HG02885 (cell line): ENCODE results near the gene HPCAL1.
A peak's percentile ranks its signal among the peaks of the same experiment; 100 is the strongest.
"Not testable (repeated sequence)": the region's sequence is repeated elsewhere in the genome, so short reads cannot be mapped to it uniquely, and the experiment has no call there.

Experiments used
- ATAC-seq: cut with Tn5 transposase; IDR thresholded peaks from one replicate; pipeline ENCODE4 v1.9.1; 2021; ENCODE audit warnings: mild to moderate bottlenecking; ENCODE audit not compliant: unreplicated experiment, poor library complexity

The HPCAL1 gene

GRCh38 chr2:10447895-10448575 is 145.3 kb downstream of the HPCAL1 start, which contains the start of gene ODC1:
TSS of gene ODC1 (minus strand) at chr2:10448327. CDS start at chr2:10445032, 3,295 bp downstream.
- peak; percentile 76 for ATAC-seq

GRCh38 chr2:10448576-10449485 is 146.1 kb downstream of the HPCAL1 start:
- ATAC-seq, result peak; percentile 63

DNA sequence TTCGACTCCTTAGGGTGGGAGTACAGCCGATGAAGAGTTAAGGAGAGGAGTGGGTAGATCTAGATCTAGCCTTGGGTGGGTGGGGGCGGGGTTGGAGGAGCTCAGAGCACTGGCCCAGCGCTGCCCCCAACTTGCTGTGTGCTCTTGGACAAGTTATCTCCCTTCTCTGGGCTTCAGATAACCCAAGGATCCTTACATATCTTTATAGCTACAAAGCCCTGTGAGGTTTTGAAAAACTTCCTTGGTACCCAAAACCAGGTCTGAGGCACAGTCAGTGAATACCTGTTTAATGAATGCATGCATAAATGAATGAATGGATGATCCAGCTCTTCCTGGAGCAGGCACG is 146.8 kb downstream of the HPCAL1 start:
- no peak for ATAC-seq

DNA sequence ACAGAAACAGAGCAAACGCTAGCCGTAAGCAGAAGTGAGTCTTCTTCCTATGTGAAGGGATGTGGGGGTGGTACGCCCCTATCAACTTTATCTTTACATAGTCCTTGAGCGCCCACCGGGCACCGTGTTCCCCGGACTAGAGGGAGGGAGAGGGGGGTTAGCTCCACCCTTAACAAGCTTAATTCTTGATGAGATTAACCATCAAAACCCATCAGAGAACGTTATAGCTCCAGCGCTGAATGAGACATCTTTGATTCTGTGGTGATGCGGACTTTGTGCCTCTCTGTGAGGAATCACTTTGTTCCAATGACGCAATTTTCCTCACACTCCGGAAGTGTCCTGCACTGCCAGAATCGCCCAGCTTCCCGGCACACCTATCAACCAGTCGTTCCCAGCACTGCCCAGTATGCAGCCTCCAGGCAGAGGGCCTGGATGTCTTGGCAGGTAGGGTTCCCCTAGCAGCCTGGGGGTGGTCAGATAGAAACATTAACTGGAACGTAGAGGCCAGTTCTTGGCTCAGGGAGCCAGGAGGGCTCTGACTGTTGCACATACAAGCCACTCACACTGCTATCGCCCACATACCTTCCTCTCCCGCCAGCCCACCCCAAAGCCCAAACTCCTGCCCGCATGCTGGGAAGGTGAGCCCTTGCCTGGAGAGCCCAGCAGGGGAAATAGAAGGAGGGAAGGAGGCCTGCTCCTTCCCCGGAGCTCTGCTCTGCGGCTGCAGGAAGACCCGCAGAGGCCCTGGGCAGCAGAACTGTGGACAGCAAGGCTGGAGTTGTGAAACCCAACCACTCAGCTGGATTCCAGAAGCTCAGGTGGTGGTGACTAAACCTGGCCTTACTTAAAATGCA is 147.4 kb downstream of the HPCAL1 start:
- no peak for ATAC-seq

- ATAC-seq, result no peak
These were observed 149.1 kb downstream of the HPCAL1 start for GRCh38 chr2:10451819-10452218.

GRCh38 chr2:10452312-10452711 is 149.6 kb downstream of the HPCAL1 start:
- ATAC-seq, result no peak

DNA sequence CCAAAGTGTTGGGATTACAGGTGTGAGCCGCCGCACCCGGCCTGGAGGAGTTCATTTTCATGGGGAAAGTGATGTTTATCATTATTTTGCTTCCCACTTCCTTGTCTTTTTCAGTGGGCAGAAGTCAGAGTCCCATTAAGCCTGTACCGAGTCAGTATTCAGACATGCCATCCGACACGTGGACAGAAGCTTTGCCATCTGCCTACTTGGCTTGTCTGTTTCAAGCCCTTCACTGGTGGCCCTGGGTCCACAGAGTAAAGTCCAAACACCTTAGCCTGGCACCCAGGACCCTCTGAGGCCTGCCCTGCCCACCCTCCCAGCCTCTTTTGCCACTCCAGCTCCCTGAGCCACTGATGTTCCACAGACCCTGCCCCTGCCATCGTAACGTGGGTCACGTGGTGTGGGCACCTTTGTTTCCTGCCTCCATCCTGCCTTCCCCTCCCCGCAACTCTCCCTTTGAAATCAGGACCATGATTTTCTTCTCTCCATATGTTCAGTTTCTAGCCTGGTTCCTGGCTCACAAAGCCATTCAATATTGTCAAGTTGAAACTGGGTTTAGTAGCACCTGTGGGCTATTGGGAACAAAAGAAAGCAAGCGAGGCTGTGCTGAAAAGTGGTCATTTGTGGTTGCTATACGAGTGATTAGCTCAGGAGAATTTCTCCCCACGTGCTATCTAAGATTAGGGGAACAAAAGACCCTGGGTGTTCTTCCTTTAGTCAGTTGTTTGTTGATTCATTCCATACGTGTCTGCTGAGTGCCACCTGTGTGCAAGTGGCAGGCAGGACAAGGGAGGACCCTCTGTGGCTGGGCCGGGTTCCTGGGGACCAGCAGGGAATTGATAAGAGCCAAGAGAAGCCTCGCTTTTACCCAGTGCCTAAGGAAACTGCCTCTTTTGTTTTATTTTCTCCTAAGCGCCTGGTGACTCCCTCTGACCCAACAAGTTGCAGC is 150.5 kb downstream of the HPCAL1 start:
- ATAC-seq, result no peak

- no peak for ATAC-seq
These were observed 151.2 kb downstream of the HPCAL1 start for GRCh38 chr2:10453905-10454298.

DNA sequence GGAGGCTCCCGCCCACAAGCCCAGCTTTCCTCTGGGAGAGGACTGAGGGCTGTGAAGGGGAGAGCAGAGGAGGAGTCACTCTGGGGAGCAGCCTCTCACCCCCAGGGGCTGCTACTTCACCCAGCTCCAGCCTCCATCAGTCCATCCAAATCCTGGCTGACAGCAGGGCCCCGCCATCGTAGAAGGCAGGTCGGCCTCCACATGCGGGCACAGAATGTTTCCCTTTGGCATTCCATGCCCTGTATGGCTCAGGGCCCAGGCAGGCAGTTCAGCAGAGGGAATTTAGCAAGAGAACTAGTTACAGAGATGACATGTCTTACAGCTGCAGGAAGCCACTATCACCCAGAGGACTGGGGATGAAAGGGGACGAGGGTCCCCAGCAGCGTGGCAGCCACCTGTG is 151.8 kb downstream of the HPCAL1 start:
- ATAC-seq, result no peak

DNA sequence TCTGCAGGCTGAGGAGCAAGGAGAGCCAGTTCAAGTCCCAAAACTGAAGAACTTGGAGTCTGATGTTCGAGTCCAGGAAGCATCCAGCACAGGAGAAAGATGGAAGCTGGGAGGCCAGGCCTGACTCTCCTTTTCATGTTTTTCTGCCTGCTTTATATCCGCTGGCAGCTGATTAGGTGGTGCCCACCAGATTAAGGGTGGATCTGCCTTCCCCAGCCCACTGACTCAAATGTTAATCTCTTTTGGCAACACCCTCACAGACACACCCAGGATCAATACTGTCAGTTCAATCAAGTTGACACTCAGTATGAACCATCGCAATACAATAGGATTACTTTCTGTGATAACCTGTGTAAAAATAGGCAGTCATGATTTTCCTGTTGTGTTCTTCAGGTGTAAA is 154.5 kb downstream of the HPCAL1 start:
- not testable (repeated sequence) for ATAC-seq

- ATAC-seq, result no peak
These were observed 155.3 kb downstream of the HPCAL1 start for GRCh38 chr2:10457846-10458598.

- ATAC-seq, result no peak
These were observed 157.7 kb downstream of the HPCAL1 start for GRCh38 chr2:10460366-10460796.

- ATAC-seq, result no peak
These were observed 159.7 kb downstream of the HPCAL1 start for GRCh38 chr2:10462178-10463083.

GRCh38 chr2:10465910-10466309 is 163.2 kb downstream of the HPCAL1 start:
- ATAC-seq, result no peak

GRCh38 chr2:10466801-10467200 is 164.1 kb downstream of the HPCAL1 start:
- no peak for ATAC-seq

- no peak for ATAC-seq
These were observed 164.7 kb downstream of the HPCAL1 start for GRCh38 chr2:10467401-10467800.

GRCh38 chr2:10469301-10469700 is 166.6 kb downstream of the HPCAL1 start:
- no peak for ATAC-seq
